Smooth muscle cell (in vitro differentiated cells): ENCODE measurements around the gene ZSCAN22. TPM values are rescaled to one million over a fixed set of nuclear protein-coding genes. Genes with fewer than 3 reads are reported as not detected.

Source experiments
- DNase-seq: peaks from one replicate; lab custom pipeline; 2025; ENCODE audit not compliant: unreplicated experiment; lab: John Stamatoyannopoulos, UW
- H2AFZ ChIP-seq: fragments of 200-600 bp; sonication (generic); 2 replicates; pipeline ENCODE4 v1.6.0; 2016; ENCODE audit warnings: antibody characterized with exemption, low read depth, mild to moderate bottlenecking
- H3F3A ChIP-seq: fragments of 200-600 bp; sonication (generic); 2 replicates; pipeline ENCODE4 v1.6.0; 2017; ENCODE audit warnings: antibody characterized with exemption, low read depth
- H3K27ac ChIP-seq: fragments of 200-600 bp; sonication (generic); 2 replicates; pipeline ENCODE4 v1.5.1; 2016; ENCODE audit warnings: low read depth, mild to moderate bottlenecking
- H3K27me3 ChIP-seq: fragments of 200-600 bp; sonication (generic); 2 replicates; pipeline ENCODE4 v1.6.1; 2016; ENCODE audit warnings: low read depth, mild to moderate bottlenecking
- H3K36me3 ChIP-seq: fragments of 200-600 bp; sonication (generic); 2 replicates; pipeline ENCODE4 v1.5.1; 2016; ENCODE audit warnings: low read depth
- H3K4me1 ChIP-seq: fragments of 200-600 bp; sonication (generic); 2 replicates; pipeline ENCODE4 v1.5.1; 2016; ENCODE audit warnings: low read depth
- H3K4me2 ChIP-seq: fragments of 200-600 bp; sonication (generic); 2 replicates; pipeline ENCODE4 v1.6.0; 2016; ENCODE audit warnings: mild to moderate bottlenecking
- H3K4me3 ChIP-seq: fragments of 200-600 bp; sonication (generic); 2 replicates; pipeline ENCODE4 v1.5.1; 2016; ENCODE audit warnings: mild to moderate bottlenecking
- H3K79me2 ChIP-seq: fragments of 200-600 bp; sonication (generic); 2 replicates; pipeline ENCODE4 v1.6.0; 2016; ENCODE audit warnings: low read depth, mild to moderate bottlenecking
- H3K9ac ChIP-seq: fragments of 200-600 bp; sonication (generic); 2 replicates; pipeline ENCODE4 v1.6.0; 2016; ENCODE audit warnings: low read depth
- H3K9me3 ChIP-seq: fragments of 200-600 bp; sonication (generic); replicated peaks from 2 replicates; pipeline ENCODE4 v1.5.1; 2016; ENCODE audit warnings: low read depth
- H4K20me1 ChIP-seq: fragments of 200-600 bp; sonication (generic); 2 replicates; pipeline ENCODE4 v1.6.0; 2016; ENCODE audit warnings: low read depth
- WGBS: methylation state at CpG from one replicate; pipeline ENCODE4 v1.1.7; 2016; ENCODE audit warnings: low lambda C conversion rate; 5-methylcytosine and 5-hydroxymethylcytosine counted together
- polyA plus RNA-seq: library from polyadenylated mRNA; unstranded; fragments of >200 nt; fragmentation: Nextera tagmentation; extraction: Ambion mirVana; gene quantifications from 2 replicates; pipeline ENCODE4 v1.2.1, GENCODE V29; 2016
- total RNA-seq: library from RNA; depleted of rRNA; stranded (reverse); fragments of >200 nt; gene quantifications from 2 replicates; pipeline ENCODE4 v1.2.3, GENCODE V29; 2014
- TF ChIP-seq, protein P1 (sequence below): fragments of 200-600 bp; sonication (generic); IDR thresholded peaks from 2 replicates; pipeline ENCODE4 v1.5.1; 2017; ENCODE audit warnings: borderline replicate concordance, mild to moderate bottlenecking, antibody characterized with exemption; ENCODE audit not compliant: insufficient read depth, poor library complexity, severe bottlenecking

Gene ZSCAN22
- total RNA-seq (1.7 and 2.2 TPM in 2 replicates), polyA plus RNA-seq (2.4 and 2.5 TPM in 2 replicates)

GRCh38 chr19:58326914-58327726, at the start of gene ZSCAN22:
ZSCAN22 (plus strand) TSS chr19:58326994; CDS start chr19:58334803, 7,809 bp downstream.
- peak within 1 kb of the TSS; percentile 92 for H3K4me2 ChIP-seq
- peaks cover 5% of the 10 kb centered on the region for H3K4me1 ChIP-seq
- no peaks in the 10 kb centered on the region for H3K36me3 ChIP-seq
- peaks cover 21% of the 10 kb centered on the region for H4K20me1 ChIP-seq
- DNase-seq: peak; percentile 90
- TF ChIP-seq, protein P1, sequence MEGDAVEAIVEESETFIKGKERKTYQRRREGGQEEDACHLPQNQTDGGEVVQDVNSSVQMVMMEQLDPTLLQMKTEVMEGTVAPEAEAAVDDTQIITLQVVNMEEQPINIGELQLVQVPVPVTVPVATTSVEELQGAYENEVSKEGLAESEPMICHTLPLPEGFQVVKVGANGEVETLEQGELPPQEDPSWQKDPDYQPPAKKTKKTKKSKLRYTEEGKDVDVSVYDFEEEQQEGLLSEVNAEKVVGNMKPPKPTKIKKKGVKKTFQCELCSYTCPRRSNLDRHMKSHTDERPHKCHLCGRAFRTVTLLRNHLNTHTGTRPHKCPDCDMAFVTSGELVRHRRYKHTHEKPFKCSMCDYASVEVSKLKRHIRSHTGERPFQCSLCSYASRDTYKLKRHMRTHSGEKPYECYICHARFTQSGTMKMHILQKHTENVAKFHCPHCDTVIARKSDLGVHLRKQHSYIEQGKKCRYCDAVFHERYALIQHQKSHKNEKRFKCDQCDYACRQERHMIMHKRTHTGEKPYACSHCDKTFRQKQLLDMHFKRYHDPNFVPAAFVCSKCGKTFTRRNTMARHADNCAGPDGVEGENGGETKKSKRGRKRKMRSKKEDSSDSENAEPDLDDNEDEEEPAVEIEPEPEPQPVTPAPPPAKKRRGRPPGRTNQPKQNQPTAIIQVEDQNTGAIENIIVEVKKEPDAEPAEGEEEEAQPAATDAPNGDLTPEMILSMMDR: no peak
- H3K4me3 ChIP-seq: peak within 1 kb of the TSS; percentile 83
- peaks cover 6% of the 10 kb centered on the region for H3F3A ChIP-seq
- peaks cover 53% of the 10 kb centered on the region for H3K79me2 ChIP-seq
- H2AFZ ChIP-seq: peak within 1 kb of the TSS; percentile 79
- H3K9ac ChIP-seq: peak within 1 kb of the TSS; percentile 89
- H3K27ac ChIP-seq: peak within 1 kb of the TSS; percentile 72
- no peaks in the 10 kb centered on the region for H3K27me3 ChIP-seq
- WGBS: 1% methylated on average over 61 of the region's 62 CpGs
- H3K9me3 ChIP-seq: no peaks in the 10 kb centered on the region

GRCh38 chr19:58277197-58277596, 49.6 kb upstream of the ZSCAN22 start:
- H3K79me2 ChIP-seq: peaks cover 53% of the 10 kb centered on the region
- WGBS: 93% methylated on average over 7 of the region's 7 CpGs

GRCh38 chr19:58277748-58278540, 48.9 kb upstream of the ZSCAN22 start:
- Histone ChIP-seq H4K20me1 (peaks cover 36% of the 10 kb centered on the region), H3F3A (peaks cover 7% of the 10 kb centered on the region), H3K4me3 (peak overlapping the region; percentile 94), H3K9me3 (peaks cover 13% of the 10 kb centered on the region), H3K79me2 (peaks cover 61% of the 10 kb centered on the region), H3K27ac (peak overlapping the region; percentile 73), H3K27me3 (no peaks in the 10 kb centered on the region), H3K4me1 (peaks cover 9% of the 10 kb centered on the region), H3K4me2 (peak overlapping the region; percentile 86), H3K9ac (peak overlapping the region; percentile 86), H2AFZ (peak overlapping the region; percentile 93), H3K36me3 (peaks cover 17% of the 10 kb centered on the region)
- WGBS: 45% methylated on average over 25 of the region's 25 CpGs
- TF ChIP-seq, protein P1: no peak
- DNase-seq: no peak

More at GRCh38 chr19:58277197-58277596, 49.6 kb upstream of the ZSCAN22 start:
- H4K20me1 ChIP-seq: peaks cover 30% of the 10 kb centered on the region
- TF ChIP-seq, protein P1: no peak
- no peak for DNase-seq
- H3F3A ChIP-seq: peaks cover 7% of the 10 kb centered on the region
- no peak overlapping the region for H3K27ac ChIP-seq
- H3K9me3 ChIP-seq: peaks cover 17% of the 10 kb centered on the region
- H3K4me3 ChIP-seq: no peak overlapping the region
- peaks cover 9% of the 10 kb centered on the region for H3K4me1 ChIP-seq
- H2AFZ ChIP-seq: no peak overlapping the region
- no peaks in the 10 kb centered on the region for H3K27me3 ChIP-seq
- peak overlapping the region; percentile 86 for H3K4me2 ChIP-seq
- H3K9ac ChIP-seq: no peak overlapping the region
- peaks cover 24% of the 10 kb centered on the region for H3K36me3 ChIP-seq
